Renal pelvis (tissue), 4 donors: ENCODE measurements around the gene BANP. TPM values are rescaled to one million over a fixed set of nuclear protein-coding genes. Genes with fewer than 3 reads are reported as not detected.
"Not testable (repeated sequence)": the region's sequence is repeated elsewhere in the genome, so short reads cannot be mapped to it uniquely, and the experiment has no call there.

Experiments
- DNase-seq: peaks from one replicate; pipeline ENCODE4 v3.0.0-alpha.2; 2013
- polyA plus RNA-seq, 3 donors: library from polyadenylated mRNA; unstranded; fragments of 120-200 nt; gene quantifications; one replicate each; pipeline ENCODE4 v1.2.1, GENCODE V29; 2013; ENCODE audit not compliant: insufficient read length in 3 of 3

The BANP gene
- polyA plus RNA-seq, 3 donors = 23.1 to 27.4 (median 27.3) TPM

DNA sequence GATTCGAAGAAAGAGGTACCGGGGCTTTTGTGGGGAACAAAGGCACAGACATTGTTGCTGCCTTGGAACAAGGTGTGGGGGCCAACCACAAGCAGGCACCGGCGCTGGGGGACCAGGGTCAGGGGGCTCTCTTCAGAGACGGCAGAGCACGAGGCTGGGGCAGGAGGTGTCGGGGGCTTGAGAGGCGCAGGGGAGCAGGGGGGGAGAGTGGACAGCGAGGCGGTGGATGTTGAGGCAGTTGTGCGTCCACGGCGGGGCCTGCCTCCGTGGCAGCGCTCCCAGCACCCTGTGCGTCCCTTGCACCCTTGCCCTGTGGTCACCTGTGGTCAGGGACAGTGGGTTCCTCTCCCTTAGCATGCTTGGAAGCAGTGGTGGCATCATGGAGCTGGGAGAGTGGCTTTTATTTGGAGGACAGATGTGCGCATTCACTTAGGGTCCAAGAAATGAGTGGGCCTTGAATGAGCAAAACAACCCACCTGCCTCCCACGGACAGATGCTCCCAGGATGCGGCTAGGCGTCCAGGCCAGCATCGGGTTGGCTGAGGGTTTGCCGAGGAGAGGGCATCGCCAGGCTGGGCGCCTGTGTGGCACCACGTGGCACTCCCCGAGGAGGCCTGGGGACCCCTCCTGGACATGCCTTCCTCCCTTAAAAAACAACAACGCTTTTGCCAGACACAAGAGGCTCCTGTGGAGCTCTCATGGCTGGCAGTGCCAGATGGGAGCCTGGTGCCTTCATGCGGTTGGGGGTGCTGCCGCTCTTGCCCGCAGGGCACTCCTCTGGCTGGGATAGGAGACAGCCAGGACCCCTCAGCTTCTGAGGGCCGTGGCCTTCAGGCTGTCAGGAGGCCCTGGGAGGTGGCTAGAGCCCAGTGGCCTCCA, 113.0 kb downstream of the BANP start:
- DNase-seq = no peak

- DNase-seq = no peak
Observed at GRCh38 chr16:88064889-88065746, 113.9 kb downstream of the BANP start.

GRCh38 chr16:88065747-88066142, 114.5 kb downstream of the BANP start:
- DNase-seq = no peak

GRCh38 chr16:88066234-88066633, 115.0 kb downstream of the BANP start:
- DNase-seq = no peak

- DNase-seq = no peak
Observed at GRCh38 chr16:88066680-88067529, 115.7 kb downstream of the BANP start.

DNA sequence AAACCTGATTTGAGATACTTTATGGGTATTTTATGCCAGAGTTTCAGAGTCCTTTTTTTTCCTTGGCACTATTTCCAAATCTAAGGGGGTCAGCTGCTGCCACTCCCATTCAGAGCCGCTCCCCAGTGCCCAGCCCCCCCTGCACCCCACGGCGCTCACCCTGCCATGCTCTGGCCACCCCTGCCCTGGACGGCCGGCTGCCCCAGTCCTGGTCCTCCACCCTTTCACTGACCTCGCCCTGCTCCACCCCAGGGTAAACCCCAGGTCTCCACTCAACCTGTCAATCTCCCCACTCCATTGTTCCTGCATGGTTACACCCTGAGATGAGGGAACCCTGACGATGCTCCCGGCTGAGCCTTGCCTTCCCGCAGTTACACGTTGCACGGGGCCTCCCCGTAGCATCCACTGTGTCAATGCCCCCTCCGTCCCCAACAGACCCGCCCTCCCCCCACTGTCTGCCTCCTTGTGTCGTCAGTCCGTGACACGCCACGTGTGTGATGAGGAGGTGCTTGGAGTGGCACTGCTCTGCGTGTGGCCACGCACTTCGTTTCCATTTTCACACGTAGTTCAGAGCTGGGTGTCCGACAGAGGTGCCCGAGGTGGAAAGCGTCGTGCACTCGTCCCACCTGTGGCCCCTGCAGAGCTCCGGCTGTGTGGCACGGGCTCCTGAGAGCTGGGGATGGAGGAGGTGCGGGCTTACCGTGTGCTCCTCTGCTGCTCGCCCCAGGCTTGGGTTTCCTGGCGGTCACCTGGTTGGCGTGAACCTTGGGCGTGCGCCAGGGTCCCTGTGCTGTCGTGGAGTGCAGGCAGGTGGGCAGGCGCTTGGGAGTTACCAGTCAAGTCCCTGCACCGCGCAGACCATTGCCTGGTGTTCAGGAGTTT, 116.5 kb downstream of the BANP start:
- DNase-seq = no peak

DNA sequence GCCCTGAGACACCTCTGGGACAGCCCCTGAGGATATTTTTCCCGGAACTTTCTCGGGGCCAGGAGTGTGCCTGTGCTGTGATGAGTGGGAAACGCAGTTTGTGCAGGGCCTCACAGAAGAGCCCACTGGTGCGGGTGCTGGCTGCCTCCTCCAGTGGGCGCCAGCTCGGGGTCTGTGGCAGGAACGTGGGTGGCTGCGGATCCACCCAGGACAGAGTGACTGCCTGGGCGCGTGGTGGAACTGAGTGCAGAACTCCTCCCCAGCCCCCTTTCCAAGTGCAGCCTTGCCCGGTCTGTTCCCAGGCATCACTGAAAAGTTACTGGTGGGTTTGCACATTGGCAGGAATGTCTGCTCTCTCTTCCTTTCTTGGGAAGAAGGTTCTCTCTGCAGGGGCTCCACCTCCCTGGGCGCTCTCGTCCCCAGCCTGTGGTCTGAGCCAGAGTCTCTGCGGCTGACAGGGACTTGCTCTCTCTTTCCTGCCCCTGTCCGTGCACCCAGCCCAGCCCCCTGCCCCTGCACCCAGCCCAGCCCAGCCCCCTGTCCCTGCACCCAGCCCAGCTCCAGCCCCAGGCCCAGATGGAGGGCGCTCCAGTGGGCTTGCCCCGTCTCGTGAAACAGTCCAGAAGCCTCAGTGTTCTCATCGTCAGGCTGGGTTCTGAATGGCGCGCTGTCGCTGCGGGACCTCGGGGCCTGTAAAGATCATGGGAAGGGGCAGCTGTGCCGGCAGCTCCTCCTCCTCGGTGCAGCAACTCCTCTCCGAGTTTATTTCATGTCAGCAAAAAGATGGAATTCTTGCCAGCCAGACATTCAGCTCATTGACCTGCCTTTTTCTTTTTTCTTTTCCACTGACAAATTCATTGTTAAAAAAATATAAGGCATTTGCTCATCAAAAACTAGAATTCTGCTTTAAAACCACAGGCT, 117.5 kb downstream of the BANP start:
- DNase-seq = no peak

- DNase-seq = no peak
Observed at GRCh38 chr16:88069397-88070168, 118.3 kb downstream of the BANP start.

GRCh38 chr16:88070341-88070740, 119.1 kb downstream of the BANP start:
- no peak for DNase-seq

DNA sequence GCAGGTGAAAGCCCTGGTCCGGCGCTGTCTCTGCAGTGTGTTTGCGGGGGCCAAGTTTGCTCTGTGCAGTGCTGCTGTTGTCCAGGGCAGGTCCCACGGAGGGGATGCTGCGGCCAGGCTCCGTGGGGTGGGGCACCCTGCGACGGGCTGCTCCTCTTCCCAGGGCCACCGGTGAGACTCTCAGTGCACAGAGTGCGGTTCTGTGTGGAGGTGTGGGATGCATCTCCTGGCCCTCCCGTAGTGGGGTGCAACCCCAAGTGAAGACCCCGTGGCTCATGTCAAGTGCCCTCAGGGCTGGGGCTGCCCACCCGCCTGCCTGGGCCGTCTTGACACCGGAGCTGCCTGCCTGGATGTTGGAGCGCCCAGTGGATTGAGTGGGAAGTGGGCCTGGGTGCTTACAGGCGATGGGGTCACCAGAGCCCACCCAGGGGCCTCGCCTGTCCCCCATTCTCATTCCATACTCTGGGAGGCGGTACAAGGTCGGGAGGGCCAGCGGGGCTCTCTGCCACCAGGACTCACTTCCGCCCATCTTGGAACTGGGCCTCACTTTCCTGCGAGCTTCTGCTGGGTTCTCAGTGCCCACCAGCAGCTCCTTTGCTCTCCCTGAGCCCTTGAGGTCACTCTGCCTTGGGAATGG, 119.9 kb downstream of the BANP start:
- no peak for DNase-seq

GRCh38 chr16:88071908-88072307, 120.7 kb downstream of the BANP start:
- DNase-seq = no peak

GRCh38 chr16:88072571-88073001, 121.4 kb downstream of the BANP start:
- no peak for DNase-seq

- no peak for DNase-seq
Observed at GRCh38 chr16:88073201-88073721, 122.0 kb downstream of the BANP start.

- DNase-seq = no peak
Observed at GRCh38 chr16:88074041-88074440, 122.8 kb downstream of the BANP start.

- no peak for DNase-seq
Observed at GRCh38 chr16:88076211-88076931, 125.1 kb downstream of the BANP start.

DNA sequence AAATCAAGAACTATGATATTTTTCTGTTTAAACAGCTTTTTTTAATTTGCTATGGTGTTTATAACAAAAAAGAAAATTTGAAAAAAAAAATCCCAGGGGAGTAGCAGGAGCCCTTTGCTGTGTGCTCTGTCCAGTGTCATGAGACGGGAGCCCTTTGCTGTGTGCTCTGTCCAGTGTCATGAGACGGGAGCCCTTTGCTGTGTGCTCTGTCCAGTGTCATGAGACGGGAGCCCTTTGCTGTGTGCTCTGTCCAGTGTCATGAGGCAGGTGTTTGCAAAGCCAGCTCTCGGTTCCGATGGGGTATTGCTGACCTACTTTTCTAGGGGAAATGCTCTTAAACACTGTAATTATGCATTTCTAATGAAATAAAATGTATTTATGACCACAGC, 125.7 kb downstream of the BANP start:
- not testable (repeated sequence) for DNase-seq

DNA sequence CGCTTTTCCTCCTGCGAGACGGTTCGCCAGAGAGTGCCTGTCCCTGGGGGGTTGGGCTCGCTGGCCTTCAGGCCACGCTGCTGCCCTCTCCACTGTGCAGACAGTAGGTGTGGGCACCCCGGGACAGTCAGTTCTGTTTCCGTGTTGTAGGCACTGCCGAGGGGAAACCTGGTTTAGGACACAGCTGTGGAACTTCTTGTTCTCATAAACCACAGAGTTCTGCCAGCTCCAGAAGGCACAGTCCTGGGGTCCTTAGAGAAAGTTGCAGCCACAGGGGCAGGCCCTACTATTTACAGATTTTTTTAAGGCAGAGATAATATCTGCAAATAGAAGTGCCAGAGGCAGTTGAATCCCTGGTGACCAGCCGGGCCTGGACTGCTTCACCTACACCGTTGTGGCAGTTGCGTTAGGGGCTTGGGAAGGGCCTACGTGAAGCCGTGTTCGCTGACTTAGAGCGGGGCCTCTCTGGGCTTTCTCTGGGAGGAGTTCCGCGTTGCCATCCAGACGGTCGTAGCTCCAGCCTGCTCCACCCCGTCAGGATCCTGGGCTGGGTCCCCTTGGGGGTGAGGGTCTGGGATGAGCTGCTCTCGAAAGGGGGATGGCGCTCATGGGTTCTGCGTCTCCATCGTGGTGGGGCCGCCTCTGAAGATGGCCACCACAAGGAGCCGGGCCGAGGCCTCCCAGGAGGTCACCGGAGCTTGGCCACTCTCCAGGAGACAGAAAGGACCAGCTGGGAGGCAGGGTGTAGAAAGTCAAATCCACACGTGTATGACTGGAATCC, 126.3 kb downstream of the BANP start:
- DNase-seq = no peak
